Occipital lobe (tissue), 3 donors: Measurements from ENCODE around the gene FER. TPM values are rescaled to one million over a fixed set of nuclear protein-coding genes. Genes with fewer than 3 reads are reported as not detected.

Source experiments
- DNase-seq: peaks from one replicate; lab custom pipeline; 2025; lab: John Stamatoyannopoulos, UW
- small RNA-seq: library from RNA; depleted of rRNA; stranded (forward); fragments of <200 nt; gene quantifications from one replicate; pipeline ENCODE3, GENCODE V24; 2014
- total RNA-seq: library from RNA; depleted of rRNA; stranded (reverse); fragments of >200 nt; gene quantifications from one replicate; pipeline ENCODE4 v1.2.3, GENCODE V29; 2014

Gene FER
- total RNA-seq, 1 donor from 2014 or later = 101 TPM

- no peak for DNase-seq
Observed at GRCh38 chr5:109230369-109230768, 482.7 kb downstream of the FER start.

- no peak for DNase-seq
Observed at GRCh38 chr5:109231331-109231730, 483.6 kb downstream of the FER start.

- DNase-seq = no peak
Observed at GRCh38 chr5:109234381-109234780, 486.7 kb downstream of the FER start.

GRCh38 chr5:109239456-109239855 is 491.8 kb downstream of the FER start:
- DNase-seq = no peak

- no peak for DNase-seq
Observed at GRCh38 chr5:109242518-109242917, 494.8 kb downstream of the FER start.

GRCh38 chr5:109246395-109246794 is 498.7 kb downstream of the FER start:
- no peak for DNase-seq

Small RNA genes lying within 50 kb of the gene (small RNA-seq; reads per million reads assigned to genes)
- gene AC109481.1 (not detected), gene RF00019 (not detected), gene RNU6-47P (not detected)
